IPS-15b (cell line): Measurements from ENCODE around the gene KLHL24.
A peak's percentile ranks its signal among the peaks of the same experiment; 100 is the strongest.
"Not testable (repeated sequence)": the region's sequence is repeated elsewhere in the genome, so short reads cannot be mapped to it uniquely, and the experiment has no call there.

Experiments used
- H3K27me3 ChIP-seq: one replicate; pipeline ENCODE4 v1.6.1; 2013; ENCODE audit warnings: low read length; ENCODE audit not compliant: control insufficient read depth, insufficient read depth
- H3K36me3 ChIP-seq: one replicate; pipeline ENCODE4 v1.6.1; 2013; ENCODE audit warnings: low read length; ENCODE audit not compliant: control insufficient read depth, insufficient read depth
- H3K4me1 ChIP-seq: one replicate; pipeline ENCODE4 v1.6.1; 2013; ENCODE audit warnings: mild to moderate bottlenecking, low read length; ENCODE audit not compliant: control insufficient read depth, insufficient read depth
- H3K4me3 ChIP-seq: one replicate; pipeline ENCODE4 v1.5.1; 2013; ENCODE audit warnings: low read depth, low read length
- H3K9ac ChIP-seq: one replicate; pipeline ENCODE4 v1.6.1; 2013; ENCODE audit warnings: low read depth, mild to moderate bottlenecking, low read length
- H3K9me3 ChIP-seq: one replicate; pipeline ENCODE4 v1.6.1; 2013; ENCODE audit warnings: mild to moderate bottlenecking, low read length; ENCODE audit not compliant: control insufficient read depth, insufficient read depth

The KLHL24 gene

DNA sequence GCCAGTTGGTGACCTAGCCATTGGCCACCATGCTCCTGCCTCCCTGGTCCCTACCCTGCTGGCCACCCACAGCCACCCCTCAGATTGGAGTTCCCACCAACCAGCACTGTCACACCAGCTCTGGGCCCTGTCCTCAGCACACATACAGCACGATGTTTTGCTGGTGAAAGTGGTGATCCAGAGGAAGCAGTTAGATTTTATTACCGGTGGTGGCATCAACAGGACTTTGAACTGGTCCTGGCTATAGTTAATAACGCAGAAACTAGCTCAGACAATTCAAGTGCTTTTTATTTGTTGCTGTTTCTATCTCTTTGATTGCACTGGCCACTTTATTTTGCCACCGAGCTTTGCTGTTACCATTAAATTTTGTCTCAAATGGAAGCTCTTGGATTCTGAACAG lies 16.4 kb upstream of the KLHL24 start:
- H3K4me1 ChIP-seq = peaks cover 13% of the 10 kb centered on the region
- H3K9ac ChIP-seq = no peak overlapping the region
- no peaks in the 10 kb centered on the region for H3K9me3 ChIP-seq
- no peak overlapping the region for H3K4me3 ChIP-seq
- no peaks in the 10 kb centered on the region for H3K36me3 ChIP-seq
- peaks cover 19% of the 10 kb centered on the region for H3K27me3 ChIP-seq

DNA sequence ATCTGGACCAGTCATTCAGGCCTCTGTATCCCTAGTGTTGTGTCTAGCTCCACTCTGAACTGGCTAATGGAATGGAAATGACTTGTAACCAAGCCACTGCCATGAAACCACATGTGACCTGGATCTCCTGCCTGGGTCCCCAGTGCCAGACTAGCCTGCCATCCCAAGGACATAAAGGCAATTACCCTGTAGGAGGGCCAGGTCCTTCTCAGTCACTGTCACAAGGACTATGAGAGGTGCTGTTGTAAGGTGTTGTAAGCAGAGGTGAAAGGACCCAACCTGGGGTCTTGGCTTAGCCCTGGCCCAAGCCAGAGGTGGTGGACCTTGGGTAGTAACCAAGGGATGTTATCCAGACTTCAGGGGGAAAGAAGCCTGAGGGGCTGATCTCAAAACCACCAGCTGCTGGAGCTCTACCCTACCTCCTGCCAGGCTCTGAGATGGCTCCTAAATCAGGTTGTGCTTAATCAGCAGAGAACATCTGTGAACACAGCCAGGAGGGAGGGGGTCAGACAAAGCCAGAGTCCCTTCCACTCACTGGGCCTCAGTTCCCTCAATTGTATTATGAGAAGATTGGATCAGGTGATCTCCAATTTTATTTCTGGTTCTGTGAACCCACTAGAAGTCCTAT lies 15.7 kb upstream of the KLHL24 start:
- Histone ChIP-seq H3K36me3 (no peaks in the 10 kb centered on the region), H3K27me3 (peaks cover 17% of the 10 kb centered on the region), H3K4me3 (no peak overlapping the region), H3K4me1 (peaks cover 13% of the 10 kb centered on the region), H3K9me3 (no peaks in the 10 kb centered on the region), H3K9ac (no peak overlapping the region)

DNA sequence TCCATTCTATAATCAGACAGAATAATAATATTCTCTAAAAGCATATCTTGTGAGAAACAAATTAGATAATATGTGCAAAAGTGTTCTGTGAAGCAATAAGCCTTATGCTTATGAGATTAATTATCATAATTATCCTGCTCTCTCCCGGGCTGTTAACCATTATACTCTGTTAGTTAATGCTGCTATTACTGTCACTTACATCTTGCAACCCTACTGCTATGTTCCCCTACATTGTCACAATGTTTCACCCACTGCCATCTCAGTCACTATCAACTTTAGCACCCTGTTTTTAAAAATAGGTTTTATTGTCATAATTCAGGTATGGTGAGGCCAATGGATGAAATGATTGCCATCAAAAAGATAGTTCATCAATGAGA lies 15.2 kb upstream of the KLHL24 start:
- Histone ChIP-seq H3K27me3 (peaks cover 17% of the 10 kb centered on the region), H3K36me3 (no peaks in the 10 kb centered on the region), H3K9ac (no peak overlapping the region), H3K9me3 (no peaks in the 10 kb centered on the region), H3K4me3 (no peak overlapping the region), H3K4me1 (peaks cover 13% of the 10 kb centered on the region)

DNA sequence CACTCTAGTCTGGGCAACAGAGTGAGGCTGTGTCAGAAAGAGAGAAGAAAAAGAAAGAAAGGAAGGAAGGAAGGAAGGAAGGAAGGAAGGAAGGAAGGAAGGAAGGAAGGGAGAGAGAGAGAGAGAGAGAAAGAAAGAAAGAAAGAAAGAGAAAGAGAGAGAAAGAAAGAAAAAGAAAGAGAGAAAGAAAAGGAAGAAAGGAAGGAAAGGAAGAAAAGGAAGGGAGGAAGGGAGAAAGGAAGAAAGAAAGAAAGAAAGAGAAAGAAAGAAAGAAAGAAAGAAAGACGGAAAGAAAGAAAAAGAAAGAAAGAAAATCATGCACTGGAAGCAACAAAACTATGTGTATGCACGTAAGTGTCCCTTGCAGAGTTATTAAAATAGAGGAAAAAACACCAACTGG lies 12.9 kb upstream of the KLHL24 start:
- not testable (repeated sequence) for H3K4me3 ChIP-seq, H3K36me3 ChIP-seq, H3K9ac ChIP-seq, H3K9me3 ChIP-seq, H3K4me1 ChIP-seq, H3K27me3 ChIP-seq

DNA sequence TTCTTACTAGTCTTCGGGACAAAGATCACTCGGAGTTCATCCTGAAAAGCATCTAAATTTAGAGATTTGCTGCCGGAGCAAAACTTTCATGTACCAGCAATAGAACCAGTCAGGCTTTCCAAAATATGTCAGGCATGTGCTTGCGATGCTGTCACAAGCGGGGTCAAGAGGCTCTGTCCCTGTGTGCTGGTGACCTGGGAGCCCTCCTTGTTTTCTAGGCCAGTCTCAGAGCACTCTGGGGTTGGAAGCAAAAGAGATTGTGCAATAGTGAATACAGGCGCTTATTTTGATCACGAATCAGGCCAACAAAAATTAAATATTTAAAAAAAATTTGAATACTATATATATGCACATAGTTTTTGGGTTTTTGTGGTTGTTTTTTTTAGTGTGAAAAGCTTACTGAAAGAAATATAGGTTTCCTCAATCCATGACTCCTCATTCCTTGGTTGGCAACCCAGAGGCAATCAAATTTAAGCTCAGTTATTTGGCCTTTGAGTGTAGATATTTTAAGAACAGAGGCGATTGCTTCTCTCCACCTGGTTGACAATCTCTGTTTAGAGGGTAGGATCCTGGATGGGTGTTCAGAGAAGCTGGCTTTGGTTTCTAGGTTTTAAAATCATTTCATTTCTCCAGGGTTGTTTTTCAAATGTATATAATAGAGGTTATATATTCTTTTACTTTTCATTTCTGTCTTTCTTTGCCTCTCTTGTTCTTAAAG lies 8.4 kb upstream of the KLHL24 start:
- Histone ChIP-seq H3K4me1 (no peaks in the 10 kb centered on the region), H3K9me3 (no peaks in the 10 kb centered on the region), H3K4me3 (no peak overlapping the region), H3K27me3 (no peaks in the 10 kb centered on the region), H3K9ac (no peak overlapping the region), H3K36me3 (no peaks in the 10 kb centered on the region)

DNA sequence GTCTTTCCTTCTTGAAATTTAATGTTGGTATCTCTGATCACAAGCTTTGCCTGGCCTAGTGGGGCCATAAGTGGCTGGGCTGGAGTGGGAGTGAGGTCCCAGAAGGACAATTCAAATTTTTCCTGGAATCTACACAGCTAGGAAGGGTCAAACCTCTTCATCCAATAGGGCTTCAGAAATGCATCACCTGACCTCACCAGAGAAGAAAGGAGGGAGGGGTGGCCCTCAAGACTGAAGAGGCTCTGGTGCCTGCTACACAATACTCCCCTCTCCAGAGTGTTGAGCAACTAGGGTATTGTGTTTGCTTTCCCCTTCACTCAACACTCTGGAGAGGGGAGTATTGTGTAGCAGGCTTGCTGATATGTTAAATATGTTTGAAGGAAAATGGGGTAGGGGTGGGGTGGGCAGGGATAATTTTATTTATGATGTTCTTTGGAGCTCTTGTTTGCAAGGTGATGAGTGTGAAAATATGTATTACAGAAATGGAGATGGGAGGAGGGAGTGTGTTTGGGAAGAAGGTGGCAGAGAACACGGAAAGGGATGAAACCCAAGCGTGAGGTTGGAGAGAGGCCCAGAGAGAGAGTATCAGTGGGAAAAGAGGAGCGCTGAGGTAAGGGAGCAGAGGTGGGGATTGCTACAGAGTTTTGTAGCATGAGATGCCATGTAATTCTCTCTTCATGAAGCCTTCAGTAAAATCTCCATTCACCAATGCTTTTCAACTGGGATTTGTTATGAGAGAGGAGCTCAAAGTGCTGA lies 5.7 kb upstream of the KLHL24 start:
- Histone ChIP-seq H3K9ac (no peak overlapping the region), H3K36me3 (no peaks in the 10 kb centered on the region), H3K4me1 (no peaks in the 10 kb centered on the region), H3K9me3 (no peaks in the 10 kb centered on the region), H3K4me3 (no peak overlapping the region), H3K27me3 (peaks cover under 1% of the 10 kb centered on the region)

DNA sequence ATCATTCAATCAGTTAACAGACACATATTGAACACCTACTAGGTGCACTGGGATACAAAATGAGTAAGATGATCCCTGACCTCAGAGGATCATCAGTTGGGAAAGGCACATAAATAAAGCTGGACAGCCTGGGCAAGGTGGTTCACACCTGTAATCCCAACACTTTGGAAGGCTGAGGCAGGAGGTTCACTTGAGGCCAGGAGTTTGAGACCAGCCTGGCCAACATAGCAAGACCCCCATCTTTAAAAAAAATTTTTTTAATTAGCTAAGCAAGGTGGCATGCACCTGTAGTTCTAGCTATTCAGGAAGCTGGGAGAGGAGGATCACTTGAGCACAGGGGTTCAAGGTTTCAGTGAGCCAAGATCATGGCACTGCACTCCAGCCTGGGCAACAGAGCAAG lies 3.7 kb upstream of the KLHL24 start:
- Histone ChIP-seq H3K27me3 (peaks cover 4% of the 10 kb centered on the region), H3K9ac (no peak overlapping the region), H3K4me3 (no peak overlapping the region), H3K36me3 (no peaks in the 10 kb centered on the region), H3K9me3 (no peaks in the 10 kb centered on the region), H3K4me1 (no peaks in the 10 kb centered on the region)

DNA sequence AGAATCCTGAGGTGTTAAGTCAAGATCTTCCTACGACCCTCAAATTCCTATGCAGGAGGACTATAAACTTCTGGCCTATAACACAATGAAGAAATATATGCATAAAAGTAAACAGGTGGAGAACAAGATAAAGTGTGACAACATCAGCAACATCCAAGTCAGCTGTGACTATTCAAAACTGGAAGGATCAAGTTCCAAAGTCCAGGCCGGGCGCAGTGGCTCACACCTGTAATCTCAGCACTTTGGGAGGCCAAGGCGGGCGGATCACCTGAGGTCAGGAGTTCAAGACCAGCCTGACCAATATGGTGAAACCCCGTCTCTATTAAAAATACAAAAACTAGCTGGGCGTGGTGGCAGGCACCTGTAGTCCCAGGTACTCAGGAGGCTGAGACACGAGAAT lies 2.7 kb upstream of the KLHL24 start:
- H3K4me3 ChIP-seq, H3K27me3 ChIP-seq, H3K36me3 ChIP-seq, H3K9me3 ChIP-seq, H3K9ac ChIP-seq, H3K4me1 ChIP-seq: not testable (repeated sequence)

DNA sequence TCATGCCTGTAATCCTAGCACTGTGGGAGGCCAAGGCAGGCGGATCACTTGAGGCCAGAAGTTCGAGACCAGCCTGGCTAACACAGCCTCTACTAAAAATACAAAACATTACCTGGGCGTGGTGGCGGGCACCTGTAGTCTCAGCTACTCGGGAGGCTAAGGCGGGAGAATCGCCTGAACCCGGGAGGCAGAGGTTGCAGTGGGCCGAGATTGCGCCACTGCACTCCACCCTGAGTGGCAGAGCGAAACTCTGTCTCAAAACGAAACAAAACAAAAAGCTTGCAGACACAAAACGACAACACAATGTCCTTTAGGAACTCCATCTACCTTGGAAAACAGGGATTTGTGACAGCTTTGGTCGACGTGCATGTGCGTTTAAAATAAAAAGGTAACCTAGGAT lies 716 bp upstream of the KLHL24 start:
- no peak overlapping the region for H3K9ac ChIP-seq
- H3K4me3 ChIP-seq = peak overlapping the region; percentile 82
- H3K4me1 ChIP-seq = peaks cover 3% of the 10 kb centered on the region
- H3K27me3 ChIP-seq = peaks cover 4% of the 10 kb centered on the region
- no peaks in the 10 kb centered on the region for H3K36me3 ChIP-seq
- H3K9me3 ChIP-seq = no peaks in the 10 kb centered on the region

DNA sequence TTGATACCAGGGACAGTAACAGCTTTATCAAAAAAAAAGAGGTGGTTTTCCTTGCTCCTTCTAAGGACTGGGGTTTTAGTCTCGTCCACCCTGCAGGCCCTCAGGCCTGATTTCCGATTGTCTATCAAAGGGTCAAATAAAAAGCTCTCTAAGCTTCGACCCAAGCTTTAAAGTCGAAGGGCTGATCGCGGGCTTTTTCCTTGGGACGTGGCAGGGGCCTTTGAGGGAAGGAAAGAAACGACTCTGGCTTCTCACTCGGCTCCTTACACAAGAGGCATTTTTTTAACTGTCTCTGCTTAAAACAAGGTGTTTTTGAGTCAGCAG lies 354 bp upstream of the KLHL24 start:
- peaks cover 3% of the 10 kb centered on the region for H3K4me1 ChIP-seq
- H3K36me3 ChIP-seq = no peaks in the 10 kb centered on the region
- H3K4me3 ChIP-seq = peak overlapping the region; percentile 82
- no peaks in the 10 kb centered on the region for H3K9me3 ChIP-seq
- peak overlapping the region; percentile 47 for H3K9ac ChIP-seq
- peaks cover 4% of the 10 kb centered on the region for H3K27me3 ChIP-seq

DNA sequence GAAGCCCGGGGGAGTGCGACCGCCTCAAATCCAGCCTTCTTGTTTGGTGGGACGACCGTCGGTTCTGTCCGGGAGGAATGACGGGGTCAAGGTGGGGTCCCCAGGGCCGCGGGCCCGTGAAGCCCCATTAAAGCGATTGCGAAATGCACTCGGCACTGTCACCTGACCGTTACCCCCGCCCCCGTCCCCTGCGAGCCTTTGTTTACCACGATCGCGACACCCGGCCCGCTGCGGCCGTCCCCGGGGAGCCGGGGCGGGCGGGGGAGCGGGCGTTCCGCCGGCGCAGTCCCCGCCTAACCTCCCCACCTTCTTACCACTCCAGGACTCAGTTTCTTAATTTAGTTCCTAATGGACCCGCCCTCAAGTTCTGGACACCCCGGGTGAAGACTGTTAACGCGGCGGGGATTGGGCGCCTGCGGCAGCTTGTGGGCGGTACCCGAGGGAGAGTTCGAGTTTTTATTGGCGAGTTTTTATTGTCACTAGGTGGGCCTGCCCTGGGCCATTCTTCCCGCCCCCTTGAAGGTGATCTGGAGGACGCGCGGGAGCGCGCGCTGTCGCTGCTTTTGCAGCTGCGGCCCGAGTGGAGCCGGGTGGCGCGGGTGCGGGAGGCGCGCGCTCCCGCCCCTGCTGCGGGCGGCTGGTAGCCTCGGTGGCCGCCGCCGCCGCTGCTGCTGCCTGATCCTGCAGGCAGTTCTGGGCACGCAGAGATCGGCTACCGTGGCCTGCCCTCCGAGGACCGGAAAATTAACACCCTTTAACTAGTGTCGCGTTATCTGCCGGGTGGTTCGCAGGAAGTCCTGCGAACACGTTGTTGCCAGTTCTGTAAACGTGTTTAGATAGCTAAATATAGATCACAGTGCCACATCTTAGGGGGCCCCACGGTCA lies 1.0 kb downstream of the KLHL24 start:
- peaks cover 4% of the 10 kb centered on the region for H3K27me3 ChIP-seq
- H3K4me3 ChIP-seq = peak overlapping the region; percentile 82
- peak overlapping the region; percentile 74 for H3K9ac ChIP-seq
- H3K9me3 ChIP-seq = no peaks in the 10 kb centered on the region
- no peaks in the 10 kb centered on the region for H3K36me3 ChIP-seq
- H3K4me1 ChIP-seq = peaks cover 3% of the 10 kb centered on the region
